Measurements from ENCODE around the gene NLRP11. TPM values are rescaled to one million over a fixed set of nuclear protein-coding genes. Genes with fewer than 3 reads are reported as not detected.

NLRP11 gene
- total RNA-seq, 1 experiment from 2014 or later: not detected

GRCh38 chr19:55870736-55871135 lies 38.9 kb upstream of the NLRP11 start (continued):
- TF ChIP-seq USF1 (CRISPR knock-in tag; IDR thresholded peaks at IDR 0.05) (no peak), ZNF396 (CRISPR knock-in tag; IDR thresholded peaks at IDR 0.05; ENCODE audit: borderline replicate concordance) (no peak), TEAD4 (CRISPR knock-in tag; IDR thresholded peaks at IDR 0.05) (no peak)

DNA sequence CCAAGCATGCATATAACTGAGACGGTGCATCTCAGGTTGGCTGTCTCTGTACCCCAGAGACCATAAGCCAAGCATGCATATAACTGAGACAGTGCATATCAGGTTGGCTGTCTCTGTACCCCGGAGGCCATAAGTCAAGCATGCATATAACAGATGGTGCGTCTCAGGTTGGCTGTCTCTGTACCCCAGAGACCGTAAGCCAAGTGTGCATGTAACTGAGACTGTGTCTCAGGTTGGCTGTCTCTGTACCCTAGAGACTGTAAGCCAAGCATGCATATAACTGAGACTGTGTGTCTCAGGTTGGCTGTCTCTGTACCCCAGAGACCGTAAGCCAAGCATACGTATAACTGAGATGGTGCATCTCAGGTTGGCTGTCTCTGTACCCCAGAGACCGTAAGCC lies 35.3 kb upstream of the NLRP11 start:
- POLR2A ChIA-PET: no interaction called here
- H3K4me1 Mint-ChIP-seq: no peaks in the 10 kb centered on the region
- no peak for TF ChIP-seq USF2 (CRISPR knock-in tag; IDR thresholded peaks at IDR 0.05)
- TF ChIP-seq FOXP4 (CRISPR knock-in tag; IDR thresholded peaks at IDR 0.05): no peak
- peaks cover 15% of the 10 kb centered on the region for H3K27me3 Mint-ChIP-seq (ENCODE audit: low read depth)
- CTCF ChIA-PET: no interaction called here
- no peak overlapping the region for H3K27ac Mint-ChIP-seq
- peaks cover 88% of the 10 kb centered on the region for H3K9me3 Mint-ChIP-seq
- no peak for DNase-seq (ENCODE audit: low spot score)
- ATAC-seq: no peak
- H3K36me3 Mint-ChIP-seq: peaks cover 66% of the 10 kb centered on the region
- no peak overlapping the region for H3K4me3 Mint-ChIP-seq

DNA sequence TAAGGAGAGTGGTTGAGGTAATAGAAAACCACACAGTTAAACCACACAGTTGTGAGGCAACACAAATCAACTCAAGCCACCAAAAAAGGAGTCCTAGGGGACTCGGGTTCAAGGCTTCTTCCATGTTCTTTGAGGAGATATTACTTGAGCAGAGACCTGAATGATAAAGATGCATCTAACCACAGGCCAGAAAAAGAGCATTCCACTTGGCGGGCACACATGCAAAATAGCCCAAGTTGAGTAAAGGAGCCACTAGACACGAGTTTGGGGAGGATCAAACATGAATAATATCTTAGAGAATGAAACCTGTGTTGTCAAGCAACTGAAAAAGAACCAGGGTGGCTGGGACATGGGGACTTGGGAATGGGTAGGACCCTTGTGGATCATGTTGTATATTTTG lies 34.7 kb upstream of the NLRP11 start:
- ATAC-seq (no peak), DNase-seq (ENCODE audit: low spot score) (no peak)
- Mint-ChIP-seq H3K9me3 (peaks cover 90% of the 10 kb centered on the region), H3K4me3 (no peak overlapping the region), H3K27ac (no peak overlapping the region), H3K4me1 (no peaks in the 10 kb centered on the region), H3K27me3 (ENCODE audit: low read depth) (peaks cover 15% of the 10 kb centered on the region), H3K36me3 (peaks cover 71% of the 10 kb centered on the region)
- ChIA-PET CTCF (no interaction called here), POLR2A (no interaction called here)
- TF ChIP-seq NR2C2 (CRISPR knock-in tag; IDR thresholded peaks at IDR 0.05): no peak
- no peak for TF ChIP-seq NFE2L1 (CRISPR knock-in tag; IDR thresholded peaks at IDR 0.05)
- TF ChIP-seq ZNF671 (CRISPR knock-in tag; IDR thresholded peaks at IDR 0.05): no peak

DNA sequence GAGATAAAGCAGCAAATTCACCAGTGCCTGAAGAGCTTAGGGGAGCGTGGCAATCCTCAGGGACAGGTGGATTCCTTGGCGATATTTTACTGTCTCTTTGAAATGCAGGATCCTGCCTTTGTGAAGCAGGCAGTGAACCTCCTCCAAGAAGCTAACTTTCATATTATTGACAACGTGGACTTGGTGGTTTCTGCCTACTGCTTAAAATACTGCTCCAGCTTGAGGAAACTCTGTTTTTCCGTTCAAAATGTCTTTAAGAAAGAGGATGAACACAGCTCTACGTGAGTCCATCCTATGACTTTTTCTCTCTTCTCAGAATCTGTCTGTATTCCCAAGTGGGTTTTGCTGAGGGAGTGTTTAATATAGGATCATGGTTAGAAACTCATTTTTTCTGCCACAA lies 27.2 kb upstream of the NLRP11 start:
- H3K36me3 Mint-ChIP-seq: peaks cover 61% of the 10 kb centered on the region
- ATAC-seq (no peak), DNase-seq (ENCODE audit: low spot score) (no peak)
- POLR2A ChIA-PET: no interaction called here
- H3K27me3 Mint-ChIP-seq (ENCODE audit: low read depth): peaks cover 16% of the 10 kb centered on the region
- no peak overlapping the region for H3K4me3 Mint-ChIP-seq
- H3K27ac Mint-ChIP-seq: no peak overlapping the region
- no peaks in the 10 kb centered on the region for H3K4me1 Mint-ChIP-seq
- CTCF ChIA-PET: no interaction called here
- peaks cover 66% of the 10 kb centered on the region for H3K9me3 Mint-ChIP-seq
- TF ChIP-seq, protein P1, sequence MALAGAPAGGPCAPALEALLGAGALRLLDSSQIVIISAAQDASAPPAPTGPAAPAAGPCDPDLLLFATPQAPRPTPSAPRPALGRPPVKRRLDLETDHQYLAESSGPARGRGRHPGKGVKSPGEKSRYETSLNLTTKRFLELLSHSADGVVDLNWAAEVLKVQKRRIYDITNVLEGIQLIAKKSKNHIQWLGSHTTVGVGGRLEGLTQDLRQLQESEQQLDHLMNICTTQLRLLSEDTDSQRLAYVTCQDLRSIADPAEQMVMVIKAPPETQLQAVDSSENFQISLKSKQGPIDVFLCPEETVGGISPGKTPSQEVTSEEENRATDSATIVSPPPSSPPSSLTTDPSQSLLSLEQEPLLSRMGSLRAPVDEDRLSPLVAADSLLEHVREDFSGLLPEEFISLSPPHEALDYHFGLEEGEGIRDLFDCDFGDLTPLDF (CRISPR knock-in tag; IDR thresholded peaks at IDR 0.05): no peak
- TF ChIP-seq NFE2L1 (CRISPR knock-in tag; IDR thresholded peaks at IDR 0.05): no peak
- TF ChIP-seq, protein P2, sequence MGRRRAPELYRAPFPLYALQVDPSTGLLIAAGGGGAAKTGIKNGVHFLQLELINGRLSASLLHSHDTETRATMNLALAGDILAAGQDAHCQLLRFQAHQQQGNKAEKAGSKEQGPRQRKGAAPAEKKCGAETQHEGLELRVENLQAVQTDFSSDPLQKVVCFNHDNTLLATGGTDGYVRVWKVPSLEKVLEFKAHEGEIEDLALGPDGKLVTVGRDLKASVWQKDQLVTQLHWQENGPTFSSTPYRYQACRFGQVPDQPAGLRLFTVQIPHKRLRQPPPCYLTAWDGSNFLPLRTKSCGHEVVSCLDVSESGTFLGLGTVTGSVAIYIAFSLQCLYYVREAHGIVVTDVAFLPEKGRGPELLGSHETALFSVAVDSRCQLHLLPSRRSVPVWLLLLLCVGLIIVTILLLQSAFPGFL (CRISPR knock-in tag; IDR thresholded peaks at IDR 0.05; ENCODE audit: borderline replicate concordance): no peak
- no peak for TF ChIP-seq NR1H2 (CRISPR knock-in tag; IDR thresholded peaks at IDR 0.05)
- TF ChIP-seq IRF1 (CRISPR knock-in tag; IDR thresholded peaks at IDR 0.05): no peak
- no peak for TF ChIP-seq CREB1 (CRISPR knock-in tag; IDR thresholded peaks at IDR 0.05)
- no peak for TF ChIP-seq CBFB (CRISPR knock-in tag; IDR thresholded peaks at IDR 0.05; ENCODE audit: low read depth)
- no peak for TF ChIP-seq AFF4 (CRISPR knock-in tag; IDR thresholded peaks at IDR 0.05; ENCODE audit: borderline replicate concordance)

Measured in WTC11 (cell line).